Upper lobe of left lung (tissue), 4 donors: ENCODE results near the gene OR6B1.

Experiments
- CTCF ChIP-seq, 6 experiments: fragments of 450-650 bp in 4 of 6; fragments of 200-600 bp in 2 of 6; sonication (generic) in 2 of 6; IDR thresholded peaks; one replicate each; pipeline ENCODE4 v1.5.1; 2016 to 2019; ENCODE audit warnings: antibody characterized with exemption in 6 of 6
- EP300 ChIP-seq, 4 donors: sonication (generic); formaldehyde crosslinking; IDR thresholded peaks; one replicate each; pipeline ENCODE4 v1.5.1; 2017; ENCODE audit warnings: antibody characterized with exemption in 4 of 4, control low read depth in 2 of 4
- POLR2AphosphoS5 ChIP-seq, 2 donors: sonication (generic); formaldehyde crosslinking; IDR thresholded peaks; one replicate each; pipeline ENCODE4 v1.5.1; 2017; ENCODE audit warnings: antibody characterized with exemption in 2 of 2

DNA sequence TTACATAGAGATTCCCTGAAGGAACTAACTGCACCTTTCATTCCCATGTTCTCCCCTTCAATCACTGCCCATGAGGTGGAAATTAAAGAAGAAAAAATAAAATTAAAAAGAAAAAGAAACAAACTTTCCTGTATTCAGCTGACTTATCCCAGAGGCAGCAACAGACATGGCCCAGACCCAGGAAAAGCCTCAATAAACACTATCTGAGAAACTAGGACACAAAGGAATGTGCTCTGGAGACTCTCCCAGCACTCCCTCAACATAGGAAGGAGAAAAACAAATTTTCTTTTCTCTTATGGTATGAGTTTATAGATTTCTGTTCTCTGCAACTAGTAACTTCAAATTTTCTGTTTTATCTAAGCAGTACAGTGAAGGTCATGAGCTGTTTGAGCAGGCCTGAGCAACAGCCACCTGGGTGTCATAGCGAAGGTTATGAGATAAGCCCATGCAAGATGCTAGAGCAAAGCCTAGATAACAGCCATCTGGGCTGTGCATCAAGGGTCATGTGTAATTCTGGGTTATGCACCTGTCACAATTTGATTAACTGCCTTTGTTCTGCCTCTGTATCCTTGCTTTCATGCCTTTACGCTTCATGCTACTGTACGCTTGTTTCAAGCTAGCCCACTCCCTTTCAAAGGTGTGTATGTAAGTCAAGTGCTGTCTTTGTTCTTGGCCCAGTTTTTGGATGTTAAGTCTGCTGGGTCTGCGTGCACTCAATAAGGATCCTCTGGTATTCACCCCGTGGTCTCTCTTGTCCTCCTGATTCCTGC lies 11.0 kb upstream of the OR6B1 start:
- TF ChIP-seq CTCF (IDR thresholded peaks at IDR 0.05) (no peak), EP300 (IDR thresholded peaks at IDR 0.05) (no peak), POLR2AphosphoS5 (IDR thresholded peaks at IDR 0.05) (no peak)
